K562 (cell line): ENCODE data around the gene DMD.

Source experiments
- ELK3 ChIP-seq: fragments of 450-650 bp; formaldehyde crosslinking; IDR thresholded peaks from 2 replicates; pipeline ENCODE4 v1.4.0; 2020; ENCODE audit warnings: mild to moderate bottlenecking
- GATAD2B ChIP-seq: fragments of 450-650 bp; IDR thresholded peaks from 2 replicates; pipeline ENCODE4 v1.6.1; 2017; ENCODE audit warnings: mild to moderate bottlenecking, borderline replicate concordance
- NFIX ChIP-seq: fragments of 250-450 bp; sonication (Bioruptor Pico); IDR thresholded peaks from 2 replicates; pipeline ENCODE4 v1.4.0; 2020; ENCODE audit warnings: low read depth, mild to moderate bottlenecking, moderate library complexity
- POLR2A ChIP-seq: fragments of 450-650 bp; conservative IDR thresholded peaks from 2 replicates; pipeline ENCODE4 v1.6.1; 2016
- RBM22 ChIP-seq: fragments of 200-400 bp; formaldehyde crosslinking; IDR thresholded peaks from 2 replicates; pipeline ENCODE4 v1.6.1; 2018; ENCODE audit warnings: low read length, low read depth; ENCODE audit not compliant: poor library complexity, severe bottlenecking
- SREBF2 ChIP-seq: sonication (generic); formaldehyde crosslinking; IDR thresholded peaks from 2 replicates; pipeline ENCODE4 v1.4.0; 2020; ENCODE audit warnings: mild to moderate bottlenecking, missing genetic modification reagents
- ZNF143 ChIP-seq: sonication (generic); formaldehyde crosslinking; IDR thresholded peaks from 2 replicates; pipeline ENCODE4 v1.9.0; 2022; ENCODE audit warnings: mild to moderate bottlenecking, missing genetic modification reagents
- TF ChIP-seq, protein P1 (sequence below): sonication (generic); formaldehyde crosslinking; IDR thresholded peaks from 2 replicates; pipeline ENCODE4 v1.8.0; 2022; ENCODE audit warnings: missing genetic modification reagents, mild to moderate bottlenecking, borderline replicate concordance
- TF ChIP-seq, protein P2 (sequence below), 3 experiments: IDR thresholded peaks in 2 of 3; conservative IDR thresholded peaks in 1 of 3; 2 replicates each; pipeline ENCODE4 v1.5.1; 2011 to 2012; ENCODE audit warnings: low read length in 3 of 3, mild to moderate bottlenecking in 3 of 3, control low read depth in 2 of 3, improper control_type of control experiment in 1 of 3, inconsistent platforms in 1 of 3, low read depth in 1 of 3, mixed read lengths in 1 of 3, moderate library complexity in 1 of 3; ENCODE audit not compliant: insufficient read depth in 2 of 3

DNA sequence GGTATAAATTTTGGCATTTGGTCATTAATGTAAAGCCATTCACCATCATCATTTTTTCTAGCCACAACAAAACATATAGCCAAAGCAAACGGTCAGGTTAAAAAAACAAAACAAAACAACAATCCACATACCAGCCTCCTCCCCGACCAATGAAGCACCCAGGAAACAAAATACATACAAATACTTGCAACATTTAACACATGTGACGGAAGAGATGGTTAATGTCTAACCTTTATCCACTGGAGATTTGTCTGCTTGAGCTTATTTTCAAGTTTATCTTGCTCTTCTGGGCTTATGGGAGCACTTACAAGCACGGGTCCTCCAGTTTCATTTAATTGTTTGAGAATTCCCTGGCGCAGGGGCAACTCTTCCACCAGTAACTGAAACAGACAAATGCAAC is 1282.0 kb downstream of the DMD start:
- TF ChIP-seq ELK3 (CRISPR knock-in tag) (no peak), POLR2A (no peak), NFIX (CRISPR knock-in tag) (no peak), SREBF2 (CRISPR knock-in tag) (no peak), ZNF143 (CRISPR knock-in tag) (no peak), GATAD2B (no peak), RBM22 (no peak)
- TF ChIP-seq, protein P1, sequence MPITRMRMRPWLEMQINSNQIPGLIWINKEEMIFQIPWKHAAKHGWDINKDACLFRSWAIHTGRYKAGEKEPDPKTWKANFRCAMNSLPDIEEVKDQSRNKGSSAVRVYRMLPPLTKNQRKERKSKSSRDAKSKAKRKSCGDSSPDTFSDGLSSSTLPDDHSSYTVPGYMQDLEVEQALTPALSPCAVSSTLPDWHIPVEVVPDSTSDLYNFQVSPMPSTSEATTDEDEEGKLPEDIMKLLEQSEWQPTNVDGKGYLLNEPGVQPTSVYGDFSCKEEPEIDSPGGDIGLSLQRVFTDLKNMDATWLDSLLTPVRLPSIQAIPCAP (CRISPR knock-in tag) = no peak
- TF ChIP-seq, protein P2, sequence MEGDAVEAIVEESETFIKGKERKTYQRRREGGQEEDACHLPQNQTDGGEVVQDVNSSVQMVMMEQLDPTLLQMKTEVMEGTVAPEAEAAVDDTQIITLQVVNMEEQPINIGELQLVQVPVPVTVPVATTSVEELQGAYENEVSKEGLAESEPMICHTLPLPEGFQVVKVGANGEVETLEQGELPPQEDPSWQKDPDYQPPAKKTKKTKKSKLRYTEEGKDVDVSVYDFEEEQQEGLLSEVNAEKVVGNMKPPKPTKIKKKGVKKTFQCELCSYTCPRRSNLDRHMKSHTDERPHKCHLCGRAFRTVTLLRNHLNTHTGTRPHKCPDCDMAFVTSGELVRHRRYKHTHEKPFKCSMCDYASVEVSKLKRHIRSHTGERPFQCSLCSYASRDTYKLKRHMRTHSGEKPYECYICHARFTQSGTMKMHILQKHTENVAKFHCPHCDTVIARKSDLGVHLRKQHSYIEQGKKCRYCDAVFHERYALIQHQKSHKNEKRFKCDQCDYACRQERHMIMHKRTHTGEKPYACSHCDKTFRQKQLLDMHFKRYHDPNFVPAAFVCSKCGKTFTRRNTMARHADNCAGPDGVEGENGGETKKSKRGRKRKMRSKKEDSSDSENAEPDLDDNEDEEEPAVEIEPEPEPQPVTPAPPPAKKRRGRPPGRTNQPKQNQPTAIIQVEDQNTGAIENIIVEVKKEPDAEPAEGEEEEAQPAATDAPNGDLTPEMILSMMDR (IDR thresholded peaks at IDR 0.05 in 2 of 3, conservative IDR thresholded peaks at IDR 0.05 in 1 of 3; ENCODE audit: insufficient read depth in 2 of 3, low read depth in 1 of 3, low read length in 3 of 3) = no peak
